ENCODE data around the gene USB1.
"Not testable (repeated sequence)": the region's sequence is repeated elsewhere in the genome, so short reads cannot be mapped to it uniquely, and the experiment has no call there.

The USB1 gene

DNA sequence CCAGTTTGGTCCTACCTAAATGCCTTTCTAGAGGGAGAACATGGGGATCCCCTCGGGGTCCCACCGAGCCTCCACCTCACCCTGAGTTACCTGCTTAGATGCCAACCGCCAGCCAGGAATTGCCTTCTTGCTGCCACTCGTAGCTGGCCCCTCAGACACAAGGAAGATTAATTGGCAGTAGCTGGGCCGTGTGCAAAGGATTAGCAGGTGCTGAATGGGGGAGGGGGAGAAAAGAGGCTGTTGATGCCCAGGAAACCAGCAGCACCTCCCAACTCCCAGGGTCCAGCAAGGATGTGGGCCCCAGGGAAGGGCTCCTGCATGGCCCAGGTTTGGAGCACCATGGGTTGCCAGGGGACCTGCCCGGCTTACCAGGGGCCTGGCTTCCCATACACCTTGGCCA, 30.2 kb upstream of the USB1 start, which contains the start of gene CNGB1:
Gene CNGB1 (minus strand): TSS at position 159 of the 400 bp plus-strand sequence. CDS start 3,842 bp downstream, outside the sequence.
- no peak for DNase-seq

DNA sequence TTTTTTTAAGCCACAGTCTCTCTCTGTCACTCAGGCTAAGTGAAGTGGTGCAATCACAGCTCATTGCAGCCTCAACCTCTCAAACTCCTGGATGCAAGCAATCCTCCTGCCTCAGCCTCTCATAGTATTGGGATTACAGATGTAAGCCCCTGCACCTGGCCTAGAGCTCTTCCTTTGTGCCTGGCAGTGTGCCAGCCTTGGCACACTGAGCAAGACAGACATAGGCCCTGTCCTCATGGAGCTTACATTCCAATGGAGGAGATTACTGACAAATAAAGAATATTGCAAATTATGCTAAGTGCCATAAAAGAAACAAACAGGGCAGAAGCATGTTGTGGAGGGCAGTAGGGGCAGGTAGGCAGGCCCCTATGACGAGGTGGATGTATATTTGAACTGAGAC, 29.4 kb upstream of the USB1 start:
- no peak for DNase-seq

DNA sequence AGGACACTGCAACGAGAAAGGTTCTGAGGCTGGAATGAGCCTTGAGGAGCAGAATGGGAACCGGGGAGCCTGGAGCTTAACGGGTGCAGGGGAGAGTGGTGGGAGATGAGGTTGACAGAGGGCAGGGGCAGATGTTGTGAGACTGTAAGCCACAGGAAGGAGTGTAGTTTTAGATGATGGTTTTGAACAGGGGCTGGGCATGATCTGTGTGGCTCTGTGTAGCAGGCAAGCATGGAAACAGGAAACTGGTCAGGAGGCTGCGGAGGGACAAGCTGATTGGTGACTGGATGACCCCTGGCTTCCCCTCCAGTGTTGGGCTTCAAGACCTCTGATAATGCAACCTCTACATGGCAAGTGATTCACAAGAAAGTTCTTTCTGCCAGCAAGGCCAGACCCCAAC, 28.9 kb upstream of the USB1 start:
- no peak for DNase-seq

DNA sequence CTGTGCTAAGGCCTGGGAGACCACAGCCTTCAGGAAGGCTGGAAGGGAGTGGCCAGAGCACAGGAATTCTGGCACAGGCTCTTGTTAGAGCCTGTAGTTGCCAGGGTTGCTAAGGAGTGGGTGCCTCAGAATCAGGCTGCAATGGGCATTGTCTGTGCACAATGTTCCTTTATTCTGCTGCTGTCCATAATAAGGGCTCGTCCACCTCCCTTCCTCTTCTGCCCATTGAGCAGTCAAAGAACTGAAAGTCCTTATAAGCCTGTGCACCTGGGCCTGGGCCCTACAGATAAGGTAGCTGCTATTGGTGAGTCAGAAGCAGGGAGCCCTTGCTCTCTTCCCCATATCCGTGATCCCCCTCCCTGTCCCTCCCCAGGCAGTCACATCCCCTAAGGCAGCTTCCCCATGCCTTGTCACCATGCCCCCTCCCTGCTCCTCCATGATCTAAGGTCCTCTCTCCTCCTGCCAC, 24.8 kb upstream of the USB1 start:
- no peak for DNase-seq

DNA sequence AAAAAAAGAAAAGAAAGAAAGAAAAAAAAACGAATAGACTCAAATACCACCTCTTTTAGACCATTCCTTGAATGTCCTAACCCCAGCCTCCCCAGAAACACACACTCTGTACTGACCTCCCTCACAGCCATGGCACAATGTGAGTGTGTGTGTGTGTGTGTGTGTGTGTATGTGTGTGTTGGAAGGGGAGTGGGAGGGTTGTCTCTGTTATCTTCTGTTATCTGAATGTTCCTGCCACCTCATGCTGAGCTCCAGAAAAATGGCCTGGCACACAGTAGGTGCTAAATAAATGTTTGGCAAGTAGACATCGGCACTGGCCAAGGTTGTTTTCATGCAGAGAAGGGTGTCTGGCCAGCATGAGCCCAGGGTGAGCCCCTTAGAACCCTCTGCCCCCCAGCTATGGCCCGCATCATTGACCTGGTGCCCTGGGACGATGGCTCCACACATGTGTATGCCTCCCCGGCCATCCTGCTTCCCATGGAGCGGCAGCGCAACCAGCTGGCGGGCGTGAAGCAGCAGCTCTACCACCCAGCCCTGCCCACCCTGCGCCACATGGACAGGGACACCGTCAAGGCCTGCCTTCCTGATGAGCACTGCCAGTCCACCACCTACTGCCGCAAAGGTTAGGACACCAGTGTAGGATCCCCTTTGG, 23.7 kb upstream of the USB1 start:
- no peak for DNase-seq

DNA sequence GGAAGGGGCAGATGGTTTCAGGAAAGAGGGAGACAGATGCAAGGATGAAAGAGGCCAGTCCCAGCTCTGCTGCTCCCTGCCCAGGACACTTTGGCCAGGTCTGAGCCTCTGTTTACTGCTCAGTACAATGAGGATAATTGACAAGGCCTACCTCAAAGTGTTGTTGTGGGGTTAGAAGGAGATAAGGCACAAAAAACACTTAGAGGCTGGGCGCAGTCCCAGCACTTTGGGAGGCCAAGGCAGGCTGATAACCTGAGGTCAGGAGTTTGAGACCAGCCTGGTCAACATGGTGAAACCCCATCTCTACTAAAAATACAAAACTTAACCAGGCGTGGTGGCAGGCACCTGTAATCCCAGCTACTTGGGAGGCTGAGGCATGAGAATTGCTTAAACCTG, 23.1 kb upstream of the USB1 start:
- not testable (repeated sequence) for DNase-seq

DNA sequence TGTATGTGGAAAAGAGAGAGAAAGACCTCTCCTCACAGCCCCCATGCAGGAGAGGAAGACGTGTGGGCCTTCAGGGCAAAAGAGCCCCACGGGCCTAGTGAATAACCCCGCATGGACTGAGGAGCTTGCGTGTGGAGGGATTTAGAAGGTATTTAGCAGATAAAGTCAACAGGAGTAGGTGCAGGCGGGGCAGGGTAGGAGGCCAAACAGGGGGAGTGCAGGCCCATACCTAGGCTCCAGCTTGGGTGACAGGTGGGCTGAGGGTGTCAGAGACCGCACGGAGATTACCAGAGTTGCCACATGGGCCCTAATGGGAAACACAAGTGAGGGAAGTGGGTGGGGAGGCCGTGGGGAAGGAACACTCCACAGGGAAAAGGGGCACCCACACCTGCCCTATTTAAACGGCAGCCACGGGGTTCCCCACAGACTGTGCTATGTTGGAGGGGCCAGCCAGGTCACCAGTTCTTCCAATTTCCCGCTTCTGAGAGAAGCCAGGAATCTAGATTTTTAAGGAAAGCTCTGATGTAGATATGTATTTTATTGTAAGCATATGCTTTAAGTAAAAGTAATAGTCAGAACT, 22.1 kb upstream of the USB1 start:
- DNase-seq, result no peak

DNA sequence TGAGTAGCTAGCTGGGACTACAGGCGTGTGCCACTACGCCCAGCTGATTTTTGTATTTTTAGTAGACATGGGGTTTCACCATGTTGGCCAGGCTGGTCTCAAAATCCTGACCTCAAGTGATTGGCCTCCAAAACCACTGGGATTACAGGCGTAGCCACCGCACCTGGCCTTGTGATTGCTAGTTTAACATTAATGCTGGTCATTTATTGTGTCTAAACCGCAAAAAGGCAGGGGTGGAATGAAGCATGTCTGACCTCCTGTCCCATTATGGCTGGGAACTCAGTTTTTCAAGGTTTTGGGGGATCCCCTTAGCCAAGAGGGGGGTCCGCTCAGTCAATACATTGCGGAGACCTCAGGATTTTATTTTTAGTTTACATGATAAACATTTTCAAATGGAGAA, 19.6 kb upstream of the USB1 start:
- DNase-seq, result no peak

DNA sequence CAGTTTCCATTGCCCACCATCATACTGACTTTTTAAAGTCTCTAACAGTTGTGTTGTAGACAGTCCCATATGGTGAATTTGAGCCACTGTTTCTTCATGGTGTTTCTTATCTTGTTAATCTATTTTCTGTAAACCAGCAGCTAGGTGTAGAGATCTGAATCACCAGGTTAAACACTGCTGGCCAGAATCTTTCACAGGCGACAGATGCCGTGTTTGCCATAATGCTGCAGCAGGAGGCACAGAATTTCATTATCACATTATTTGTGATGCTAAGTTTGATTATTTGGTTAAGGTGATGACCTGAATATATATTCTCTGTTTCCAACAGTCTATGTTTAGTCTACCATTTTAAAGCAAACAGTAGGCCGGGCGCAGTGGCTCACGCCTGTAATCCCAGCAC, 18.8 kb upstream of the USB1 start:
- no peak for DNase-seq

DNA sequence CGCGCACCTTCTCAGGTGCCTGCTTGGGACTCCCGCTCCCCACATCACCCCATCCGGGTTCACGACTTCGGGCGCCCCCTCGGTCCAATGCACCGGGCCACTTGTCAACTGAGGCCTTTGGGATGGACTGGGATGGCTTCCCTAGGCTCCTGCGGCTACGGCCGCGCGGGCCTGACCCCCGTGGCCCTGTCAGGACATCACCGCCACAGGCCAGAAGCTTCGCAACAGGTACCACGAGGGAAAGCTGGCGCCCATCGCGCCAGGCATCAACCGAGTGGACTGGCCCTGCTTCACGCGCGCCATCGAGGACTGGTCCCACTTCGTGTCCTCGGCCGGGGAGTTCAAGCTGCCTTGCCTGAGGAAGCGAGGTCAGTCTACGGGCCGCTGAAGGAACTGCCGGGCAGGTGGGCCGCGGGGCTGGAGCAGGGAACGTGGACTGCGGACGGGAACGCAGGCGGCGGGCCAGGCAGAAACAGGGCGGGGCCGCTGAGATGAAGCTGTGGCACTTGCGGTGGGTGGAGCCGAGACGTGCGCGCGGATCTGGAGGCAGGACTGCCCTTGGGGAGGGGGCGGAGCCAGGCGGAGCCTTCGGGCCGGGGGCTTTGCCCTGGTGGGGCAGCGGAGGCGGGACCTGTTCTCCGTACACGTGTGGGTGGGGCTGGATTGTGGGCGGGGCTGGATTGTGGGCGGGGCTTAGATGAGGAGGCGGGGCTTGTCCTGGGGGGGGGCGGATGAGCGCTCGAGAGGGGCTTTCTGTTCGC, 16.6 kb upstream of the USB1 start:
- peak; percentile 94 for DNase-seq

DNA sequence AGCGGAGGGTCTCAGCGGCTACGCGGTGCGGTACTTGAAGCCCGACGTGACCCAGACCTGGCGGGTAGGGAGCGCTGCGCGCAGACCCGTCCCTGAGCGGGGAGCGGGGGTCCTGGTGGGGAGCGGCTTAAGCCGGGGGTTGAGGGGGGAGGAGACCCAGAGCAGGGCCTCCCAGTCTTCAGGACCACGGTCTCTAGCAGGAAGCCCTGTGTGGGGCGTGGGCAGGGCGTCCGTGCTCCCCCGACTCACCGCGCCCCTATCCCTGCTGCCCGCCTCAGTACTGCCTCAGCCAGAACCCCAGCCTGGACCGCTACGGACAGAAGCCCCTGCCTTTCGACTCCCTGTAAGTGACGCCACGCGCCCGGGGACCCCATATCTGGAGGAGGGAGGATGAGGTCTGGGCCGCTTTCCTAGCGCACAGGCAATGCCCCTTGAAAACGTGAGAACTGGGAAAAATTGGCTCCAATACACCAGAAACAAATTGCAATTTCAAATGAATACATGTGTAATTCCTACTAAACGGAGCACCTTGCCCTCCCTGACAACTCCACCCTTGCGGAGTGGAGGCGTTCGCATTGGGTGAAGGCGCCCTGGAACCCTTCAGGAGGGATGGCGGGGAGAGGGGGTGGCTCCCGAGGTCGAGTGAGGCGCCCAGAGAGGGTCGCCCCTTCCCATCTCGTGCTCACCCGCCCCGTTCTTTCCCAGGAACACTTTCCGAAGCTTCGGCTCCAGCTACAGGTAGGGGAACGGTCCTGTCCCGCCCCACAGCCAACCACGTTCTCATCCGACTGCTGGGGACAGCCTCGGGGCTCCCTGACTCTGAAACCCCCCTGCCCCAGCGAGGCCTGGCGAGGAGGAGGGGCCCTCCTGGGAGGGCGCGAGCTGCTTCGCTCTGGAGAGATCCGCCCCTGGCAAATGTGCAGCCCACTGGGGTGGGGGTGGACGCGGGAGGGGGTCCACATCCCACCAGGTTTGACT, 15.7 kb upstream of the USB1 start:
- DNase-seq, result no peak

DNA sequence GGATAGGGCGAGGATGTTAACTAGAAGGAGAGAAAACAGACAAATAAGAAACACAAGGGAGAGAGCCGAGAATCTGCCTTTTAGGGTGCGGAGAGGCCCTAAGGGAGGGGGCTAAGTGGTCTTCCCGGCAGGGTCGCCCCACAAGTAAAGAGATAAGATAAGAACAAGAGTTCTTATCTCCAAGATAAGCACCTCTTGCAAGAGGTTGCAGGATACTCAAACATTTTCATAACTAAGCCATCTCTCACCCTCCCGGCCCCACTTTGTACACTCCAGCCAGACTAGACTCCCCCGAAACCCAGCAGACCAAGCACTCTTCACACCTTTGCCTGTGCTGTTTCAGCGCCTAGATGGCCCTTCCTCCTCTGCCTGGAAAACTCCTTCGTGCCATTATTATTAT, 15.0 kb upstream of the USB1 start:
- no peak for DNase-seq

DNA sequence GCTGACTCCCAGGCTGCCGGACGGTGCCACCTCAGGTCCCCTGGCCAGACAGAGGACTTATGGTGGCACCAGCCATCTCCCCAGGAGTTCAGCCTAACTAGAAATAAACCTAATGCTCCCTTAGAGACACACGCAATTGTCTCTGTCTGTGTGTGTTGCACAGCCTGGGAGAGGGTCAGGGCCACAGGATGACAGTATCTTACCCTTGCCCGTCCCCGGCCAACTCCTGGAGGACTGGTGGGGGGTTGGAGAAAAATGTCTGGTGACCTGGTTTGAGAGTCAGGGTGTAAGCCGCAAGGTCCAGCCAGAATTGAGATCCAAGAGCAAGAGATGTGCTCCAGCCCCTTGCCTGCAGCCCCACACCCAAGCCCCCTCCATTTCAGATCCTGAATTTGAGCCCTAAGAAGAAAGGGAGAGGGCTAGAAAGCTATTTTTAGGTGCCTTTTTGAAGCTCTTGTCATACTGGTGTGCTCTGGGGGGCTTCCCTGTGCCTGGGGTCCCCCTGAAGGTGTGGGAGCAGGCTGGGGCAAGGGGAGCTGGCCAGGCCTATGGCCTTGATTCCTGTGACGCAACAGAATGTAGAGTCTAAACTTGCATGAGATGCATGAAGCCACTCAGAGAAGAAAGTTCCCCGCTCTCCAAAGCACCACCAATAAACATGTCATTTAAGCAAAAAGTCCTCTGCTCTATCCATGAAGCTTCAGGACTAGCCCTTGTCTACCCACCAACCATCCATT, 13.6 kb upstream of the USB1 start:
- no peak for DNase-seq

DNA sequence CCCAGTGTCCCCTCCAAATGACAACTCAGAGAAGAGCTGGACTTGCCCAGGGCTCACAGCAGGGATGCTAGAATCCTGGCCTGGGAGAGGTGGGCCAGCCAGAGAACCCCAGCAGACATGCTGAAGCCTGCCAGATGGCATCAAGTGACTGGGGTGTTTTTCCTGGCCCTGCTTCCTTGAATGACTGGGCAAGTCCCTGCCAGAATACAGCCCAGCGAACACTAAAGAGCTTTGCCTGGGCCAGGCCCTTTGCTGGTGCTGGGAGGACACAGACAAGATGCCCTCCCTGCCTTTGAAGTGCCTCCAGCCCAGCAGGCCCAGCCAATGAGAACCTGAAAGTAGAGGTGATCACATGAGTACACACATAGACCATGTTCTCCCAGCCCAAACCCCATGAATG, 12.3 kb upstream of the USB1 start:
- DNase-seq, result no peak

DNA sequence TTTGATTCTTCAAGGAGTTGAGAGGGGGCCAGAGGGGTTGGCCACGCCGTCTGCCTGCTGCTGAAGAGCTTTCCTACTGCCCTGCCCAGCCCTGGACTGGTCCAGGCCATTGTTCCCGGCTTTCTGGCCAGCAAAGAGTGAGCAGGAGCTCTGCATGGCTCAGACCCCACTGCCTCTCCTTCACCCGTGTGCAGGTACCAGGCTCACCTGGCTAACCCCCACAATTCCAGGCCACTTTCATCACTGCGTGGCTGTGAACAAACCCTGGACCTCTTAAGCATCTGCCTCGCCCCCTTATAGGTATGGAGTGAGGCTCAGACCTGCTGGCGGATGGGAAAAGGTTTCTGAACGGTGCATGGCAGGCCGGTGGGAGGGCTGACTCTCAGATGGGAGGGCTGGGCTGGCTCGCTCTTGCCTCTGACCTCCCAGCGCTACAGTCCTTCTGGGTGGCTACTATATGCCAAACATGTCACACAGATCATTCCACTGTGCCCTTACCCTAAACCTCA, 9.6 kb upstream of the USB1 start:
- no peak for DNase-seq

DNA sequence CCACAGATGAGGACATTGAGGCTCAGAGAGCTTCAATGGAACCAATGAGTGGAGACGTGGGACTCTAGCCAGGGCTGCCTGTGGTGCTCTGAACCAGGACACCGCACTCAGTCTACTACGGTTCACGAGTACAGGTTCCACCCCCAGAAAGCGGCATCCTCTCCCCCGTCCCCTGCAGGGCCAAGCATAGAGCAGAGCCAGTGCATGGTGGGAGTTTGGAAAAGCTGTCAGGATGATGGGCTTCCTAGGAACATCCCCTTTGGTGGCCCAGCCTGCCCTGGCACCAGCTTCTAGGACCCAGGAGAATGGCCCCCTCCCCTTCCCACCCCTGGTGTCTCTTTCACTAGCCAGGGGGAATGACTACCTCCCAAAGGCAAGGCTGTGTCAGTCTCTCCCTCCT, 9.1 kb upstream of the USB1 start:
- DNase-seq, result no peak

DNA sequence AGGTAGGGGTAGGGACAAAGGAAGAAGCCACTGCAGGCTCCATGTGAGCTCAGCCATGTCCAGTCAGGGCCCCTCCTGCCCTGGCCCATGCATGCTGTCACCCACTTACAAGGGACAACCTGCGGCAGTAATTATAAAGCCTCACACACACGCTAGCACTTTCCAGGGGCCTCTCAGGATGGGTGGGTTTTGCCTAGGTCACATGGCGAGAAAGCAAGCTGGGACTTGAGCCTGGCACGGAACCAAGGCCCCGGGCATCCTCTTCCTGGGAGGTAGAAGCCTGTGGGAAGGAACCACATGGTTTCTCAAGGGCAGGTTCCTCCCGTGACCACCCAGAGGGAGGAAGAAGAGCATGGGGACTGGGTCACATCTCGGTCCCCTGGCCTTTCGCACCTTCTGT, 7.8 kb upstream of the USB1 start:
- no peak for DNase-seq

DNA sequence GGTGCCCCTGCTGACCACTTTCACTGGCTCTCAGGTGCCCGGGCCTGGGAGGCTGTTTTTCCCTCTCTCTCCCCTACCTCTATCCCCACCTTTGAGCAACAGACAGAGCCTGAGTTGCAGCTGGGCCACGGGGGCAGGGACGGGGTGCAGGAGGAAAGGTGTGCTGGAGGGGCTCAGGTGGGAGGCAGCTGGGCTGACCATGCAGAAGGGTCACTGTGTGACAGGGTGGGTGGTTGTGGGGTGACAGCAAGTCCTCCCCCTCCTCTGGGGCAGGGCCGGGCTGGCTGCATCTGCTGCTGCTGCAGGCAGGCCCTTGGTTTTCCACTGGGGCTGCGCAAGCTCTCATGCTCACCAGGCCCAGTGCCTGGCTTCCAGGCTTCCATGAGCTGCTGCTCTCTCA, 7.3 kb upstream of the USB1 start:
- DNase-seq, result no peak

DNA sequence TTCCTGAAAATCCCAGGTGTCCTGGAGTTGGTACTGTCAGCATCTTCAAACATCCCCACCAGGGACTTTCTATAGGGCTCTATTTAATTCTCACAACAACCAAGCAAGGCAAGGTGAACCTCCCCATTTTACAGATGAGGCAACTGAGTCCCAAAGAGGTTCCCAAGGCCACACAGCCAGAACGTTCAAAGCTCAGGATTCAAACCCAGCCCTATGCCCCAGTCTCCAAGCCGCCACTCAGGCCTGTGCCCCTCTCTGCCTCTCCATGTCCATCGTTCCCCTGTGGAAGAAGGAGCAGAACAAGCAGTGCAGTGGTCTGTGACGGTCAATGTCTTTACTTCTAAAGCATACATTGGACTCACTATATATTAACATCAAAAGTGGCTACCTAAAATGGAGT, 6.8 kb upstream of the USB1 start:
- no peak for DNase-seq

DNA sequence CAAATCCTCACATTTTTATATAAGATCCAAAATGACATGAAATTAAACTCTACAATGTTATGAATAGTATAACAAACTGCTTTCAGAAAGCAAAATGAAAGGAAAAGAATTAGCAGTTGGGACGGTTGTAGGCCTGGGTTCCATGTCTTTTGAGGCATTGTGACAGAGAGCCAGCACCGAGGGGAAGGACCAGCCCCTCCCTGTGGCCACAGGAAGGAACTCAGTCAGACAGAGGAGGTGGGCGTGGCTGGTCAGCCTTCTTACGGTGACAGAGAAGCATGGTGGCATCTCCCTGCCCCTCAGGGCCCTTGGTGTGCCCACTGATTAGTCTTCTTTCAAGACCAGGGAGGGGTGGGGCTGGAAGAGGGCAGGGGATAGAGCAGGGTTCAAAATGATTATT, 6.4 kb upstream of the USB1 start:
- DNase-seq, result peak; percentile 60

DNA sequence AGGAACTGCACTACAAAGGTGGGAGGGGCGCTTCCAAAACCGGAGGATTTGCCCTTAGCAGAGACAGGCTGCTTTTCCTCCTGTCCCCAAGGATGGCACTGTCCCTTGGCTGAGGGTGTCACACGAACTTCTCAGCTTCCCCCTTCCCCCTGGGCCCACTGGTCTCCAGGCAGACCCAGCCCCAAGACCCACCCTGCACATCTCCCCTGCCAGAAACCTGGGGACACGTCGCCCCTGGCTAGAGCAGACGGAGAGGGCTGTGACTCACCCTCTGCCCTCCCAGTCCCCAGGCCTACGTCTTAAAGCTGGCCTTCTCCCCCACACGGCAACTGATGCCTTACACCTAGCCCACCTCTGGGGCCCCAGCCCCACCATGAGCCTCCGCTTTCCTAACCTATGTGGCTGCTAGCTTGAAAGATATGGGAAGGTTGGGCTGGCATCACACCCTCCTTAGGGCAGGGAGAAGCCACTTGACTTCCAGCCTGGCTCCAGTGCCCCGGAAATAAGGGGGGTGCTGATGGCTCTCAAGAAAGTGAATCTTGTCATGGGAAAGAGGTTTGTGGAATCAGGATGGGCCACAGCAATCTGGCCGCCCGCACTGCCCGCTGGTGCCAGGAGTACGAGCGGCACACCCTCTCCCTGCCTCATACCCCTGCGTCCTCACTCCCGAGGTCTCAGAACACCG, 5.3 kb upstream of the USB1 start:
- DNase-seq, result no peak

Data from stimulated activated CD8-positive, alpha-beta memory T cell treated with anti-CD3 and anti-CD28 coated beads, Interleukin-4, amount 100 ng/mL, for 48 hours (primary cell).